Liver (tissue), 9 donors: ENCODE data around the gene TOMM70. TPM values are rescaled to one million over a fixed set of nuclear protein-coding genes. Genes with fewer than 3 reads are reported as not detected.
A peak's percentile ranks its signal among the peaks of the same experiment; 100 is the strongest.
"Not testable (repeated sequence)": the region's sequence is repeated elsewhere in the genome, so short reads cannot be mapped to it uniquely, and the experiment has no call there.

ENCODE experiments used
- DNase-seq: peaks from one replicate; pipeline ENCODE4 v3.0.0-alpha.2; 2017; ENCODE audit warnings: low spot score
- H3K27ac ChIP-seq, 2 donors: one replicate each; pipeline ENCODE4 v1.7.0; 2013; ENCODE audit warnings: inconsistent platforms in 2 of 2, low read length in 2 of 2, control low read depth in 1 of 2, low read depth in 1 of 2, mild to moderate bottlenecking in 1 of 2
- H3K27me3 ChIP-seq, 4 donors: one replicate each; pipeline versions ENCODE4 v1.6.1 to v1.7.0; 2013; ENCODE audit warnings: low read length in 3 of 4, inconsistent platforms in 1 of 4, mild to moderate bottlenecking in 1 of 4, moderate library complexity in 1 of 4; ENCODE audit not compliant: control insufficient read depth in 4 of 4, insufficient read depth in 4 of 4
- H3K36me3 ChIP-seq, 4 donors: one replicate each; pipeline versions ENCODE4 v1.6.1 to v1.7.0; 2013; ENCODE audit warnings: low read length in 3 of 4, mild to moderate bottlenecking in 3 of 4, low read depth in 1 of 4, moderate library complexity in 1 of 4; ENCODE audit not compliant: control insufficient read depth in 4 of 4, insufficient read depth in 3 of 4
- H3K4me1 ChIP-seq, 4 donors: one replicate each; pipeline versions ENCODE4 v1.6.1 to v1.7.0; 2013; ENCODE audit warnings: low read length in 3 of 4, mild to moderate bottlenecking in 3 of 4, moderate library complexity in 1 of 4; ENCODE audit not compliant: control insufficient read depth in 4 of 4, insufficient read depth in 4 of 4
- H3K4me3 ChIP-seq, 3 donors: one replicate each; pipeline versions ENCODE4 v1.6.1 to v1.7.0; 2013; ENCODE audit warnings: low read length in 3 of 3, control low read depth in 1 of 3, low read depth in 1 of 3, mild to moderate bottlenecking in 1 of 3
- H3K9ac ChIP-seq, 2 donors: one replicate each; pipeline ENCODE4 v1.7.0; 2013; ENCODE audit warnings: low read length in 2 of 2, mild to moderate bottlenecking in 2 of 2, moderate library complexity in 2 of 2, control low read depth in 1 of 2, low read depth in 1 of 2
- H3K9me3 ChIP-seq, 4 donors: one replicate each; pipeline versions ENCODE4 v1.6.1 to v1.7.0; 2013; ENCODE audit warnings: low read length in 3 of 4; ENCODE audit not compliant: control insufficient read depth in 4 of 4
- ATF3 ChIP-seq: IDR thresholded peaks from 2 replicates; pipeline ENCODE4 v1.6.1; 2016; ENCODE audit warnings: antibody characterized with exemption
- EGR1 ChIP-seq, 2 donors: IDR thresholded peaks; 2 replicates each; pipeline ENCODE4 v1.6.1; 2016 to 2018; ENCODE audit warnings: antibody characterized with exemption in 2 of 2, low read depth in 2 of 2
- HNF4A ChIP-seq, 2 donors: conservative IDR thresholded peaks; 2 replicates each; pipeline ENCODE4 v1.6.1; 2016; ENCODE audit warnings: antibody characterized with exemption in 2 of 2, mild to moderate bottlenecking in 2 of 2
- HNF4G ChIP-seq: IDR thresholded peaks from 2 replicates; pipeline ENCODE4 v1.6.1; 2016; ENCODE audit warnings: antibody characterized with exemption
- JUND ChIP-seq, 2 donors: IDR thresholded peaks; 2 replicates each; pipeline ENCODE4 v1.6.1; 2016; ENCODE audit warnings: antibody characterized with exemption in 2 of 2
- RAD21 ChIP-seq, 2 donors: IDR thresholded peaks; 2 replicates each; pipeline ENCODE4 v1.6.1; 2016; ENCODE audit warnings: antibody characterized with exemption in 2 of 2, mild to moderate bottlenecking in 2 of 2
- RXRA ChIP-seq, 2 donors: IDR thresholded peaks; 2 replicates each; pipeline ENCODE4 v1.6.1; 2017 to 2018; ENCODE audit warnings: antibody characterized with exemption in 2 of 2, mild to moderate bottlenecking in 1 of 2
- SP1 ChIP-seq: IDR thresholded peaks from 2 replicates; pipeline ENCODE4 v1.6.1; 2018; ENCODE audit warnings: antibody characterized with exemption, mild to moderate bottlenecking
- TAF1 ChIP-seq: conservative IDR thresholded peaks from 2 replicates; pipeline ENCODE4 v1.6.1; 2016; ENCODE audit warnings: antibody characterized with exemption, mild to moderate bottlenecking
- YY1 ChIP-seq: IDR thresholded peaks from 2 replicates; pipeline ENCODE4 v1.6.1; 2016; ENCODE audit warnings: antibody characterized with exemption, mild to moderate bottlenecking
- WGBS: extraction: QIAGEN DNeasy Blood & Tissue Kit; methylation state at CpG from one replicate; pipeline ENCODE4 v1.1.7; 2013; 5-methylcytosine and 5-hydroxymethylcytosine counted together
- polyA plus RNA-seq, 2 donors: library from polyadenylated mRNA; stranded (reverse) in 1 of 2; unstranded in 1 of 2; fragments of 200-250 nt in 1 of 2; fragments of >200 nt in 1 of 2; fragmentation: Nextera tagmentation in 1 of 2; extraction: Ambion mirVana in 1 of 2; gene quantifications; one replicate each; pipeline versions ENCODE4 v1.2.1 to v1.2.3, GENCODE V29; 2013 to 2015
- total RNA-seq, 2 donors: library from RNA; depleted of rRNA; stranded (reverse); fragments of >200 nt; gene quantifications; one replicate each; pipeline ENCODE4 v1.2.3, GENCODE V29; 2014
- donor health status: healthy.
- donor health status: healthy.
- donor health status: healthy.
- donor health status: healthy.
- donor health status: healthy.

TOMM70 gene
- total and polyA plus RNA-seq, 4 donors, result 16.7 to 55.8 (median 32.6) TPM

- WGBS, result 42% methylated on average over 1 of the region's 1 CpG
- no peaks in the 10 kb centered on the region for H3K27me3 ChIP-seq
- H3K9ac ChIP-seq, result no peak overlapping the region
- no peak overlapping the region for H3K4me3 ChIP-seq
- peaks cover 2 to 30% (median 18%) of the 10 kb centered on the region in 4 donors for H3K36me3 ChIP-seq
- no peak for DNase-seq
- H3K27ac ChIP-seq, result peak overlapping the region in 1 of 2 donors; percentile 54
- TF ChIP-seq SP1 (peak; percentile 8), HNF4A (conservative IDR thresholded peaks at IDR 0.05) (peak; percentile 50 to 67), RAD21 (IDR thresholded peaks at IDR 0.05) (peak in 1 of 2 donors; percentile 30), YY1 (peak; percentile 63), ATF3 (peak; percentile 82), EGR1 (IDR thresholded peaks at IDR 0.05; ENCODE audit: low read depth in 2 of 2) (no peak), JUND (IDR thresholded peaks at IDR 0.05) (peak; percentile 50 to 60), TAF1 (no peak), HNF4G (no peak), RXRA (IDR thresholded peaks at IDR 0.05) (peak; percentile 41 to 61)
- peaks cover 9 to 43% (median 40%) of the 10 kb centered on the region in 4 donors for H3K4me1 ChIP-seq
- no peaks in the 10 kb centered on the region for H3K9me3 ChIP-seq
Observed at GRCh38 chr3:100340527-100340926, 60.4 kb downstream of the TOMM70 start.

- Histone ChIP-seq H3K9me3 (no peaks in the 10 kb centered on the region), H3K4me1 (peaks cover 10 to 47% (median 45%) of the 10 kb centered on the region in 4 donors), H3K4me3 (no peak overlapping the region), H3K27ac (peak overlapping the region in 1 of 2 donors; percentile 8), H3K36me3 (peaks cover 2 to 24% (median 16%) of the 10 kb centered on the region in 4 donors), H3K9ac (no peak overlapping the region), H3K27me3 (no peaks in the 10 kb centered on the region)
- no peak for DNase-seq
- WGBS, result 95% methylated on average over 5 of the region's 5 CpGs
- TF ChIP-seq JUND (IDR thresholded peaks at IDR 0.05), result no peak
- TF ChIP-seq HNF4A (conservative IDR thresholded peaks at IDR 0.05), result no peak
Observed at GRCh38 chr3:100339786-100340185, 61.1 kb downstream of the TOMM70 start.

GRCh38 chr3:100338911-100339310 lies 62.0 kb downstream of the TOMM70 start:
- Histone ChIP-seq H3K27me3 (no peaks in the 10 kb centered on the region), H3K36me3 (peaks cover 0 to 24% (median 14%) of the 10 kb centered on the region in 4 donors), H3K4me3 (no peak overlapping the region), H3K9ac (no peak overlapping the region), H3K4me1 (peaks cover 10 to 52% (median 49%) of the 10 kb centered on the region in 4 donors), H3K9me3 (no peaks in the 10 kb centered on the region), H3K27ac (peak overlapping the region in 1 of 2 donors; percentile 54)
- WGBS, result 73% methylated on average over 10 of the region's 10 CpGs
- TF ChIP-seq HNF4A (conservative IDR thresholded peaks at IDR 0.05) (peak in 1 of 2 donors; percentile 3), RXRA (IDR thresholded peaks at IDR 0.05) (no peak)
- DNase-seq, result no peak

- H3K9ac ChIP-seq, H3K4me3 ChIP-seq, H3K27me3 ChIP-seq, H3K9me3 ChIP-seq, DNase-seq: not testable (repeated sequence)
- H3K36me3 ChIP-seq, result peaks cover 0 to 11% (median 4%) of the 10 kb centered on the region in 4 donors
- peak overlapping the region; percentile 26 to 87 for H3K27ac ChIP-seq
- 85% methylated on average over 10 of the region's 10 CpGs for WGBS
- H3K4me1 ChIP-seq, result peaks cover 11 to 72% (median 61%) of the 10 kb centered on the region in 4 donors
Observed at GRCh38 chr3:100336229-100336628, 64.7 kb downstream of the TOMM70 start.
